Measurements from ENCODE around the gene TDRD3.

TDRD3 gene

DNA sequence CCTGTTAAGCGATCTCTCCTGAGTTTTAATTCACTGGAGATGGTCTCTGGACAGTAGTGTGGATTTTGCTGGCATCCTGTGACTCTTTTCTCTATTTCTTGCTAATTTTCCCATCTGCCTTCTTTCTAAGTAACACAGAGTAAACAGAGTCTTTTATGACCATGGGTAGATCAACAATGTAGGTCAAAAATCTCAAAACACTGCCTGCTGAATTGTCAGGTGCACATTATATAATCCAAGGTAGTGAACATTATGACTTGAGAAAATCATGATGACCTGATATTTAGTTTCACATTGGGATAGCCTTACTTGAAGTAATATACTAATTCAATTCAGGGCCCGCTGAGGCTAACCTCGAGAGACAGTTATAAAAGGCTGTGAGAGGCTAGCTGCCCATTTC lies 180.7 kb downstream of the TDRD3 start:
- ATAC-seq (no peak), DNase-seq (no peak)

DNA sequence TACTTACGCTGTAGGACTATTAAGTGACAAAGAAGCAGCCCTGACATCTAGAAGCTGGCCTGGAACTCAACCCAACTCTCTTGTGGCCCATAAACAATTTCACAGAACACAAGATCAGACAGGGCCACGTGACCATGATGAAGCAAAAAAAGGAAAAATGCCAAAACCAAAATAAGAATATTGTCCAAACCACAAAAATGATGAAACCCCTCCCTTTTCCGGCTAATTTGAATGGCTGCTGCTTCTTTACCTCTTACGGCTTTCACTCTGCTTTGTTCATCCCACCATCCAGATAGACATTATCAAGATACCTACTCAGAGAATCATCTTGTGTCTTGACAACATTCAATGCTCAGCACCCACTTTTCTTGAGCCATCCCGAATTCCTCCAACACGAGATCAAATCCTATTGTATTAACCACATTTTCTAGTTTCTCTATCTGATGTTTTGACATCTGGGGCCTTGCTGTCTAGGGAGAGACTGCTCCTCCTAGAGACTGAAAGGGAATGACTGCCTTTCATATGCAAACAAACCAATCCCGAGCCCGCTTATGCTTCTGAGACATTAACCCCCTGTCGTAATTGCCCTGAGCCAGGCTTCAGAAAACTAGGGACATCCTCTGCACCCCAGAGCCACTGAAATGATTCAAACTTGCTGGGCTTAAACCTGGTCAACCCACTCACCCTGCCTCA lies 186.3 kb downstream of the TDRD3 start:
- ATAC-seq = no peak
- no peak for DNase-seq

GRCh38 chr13:60583911-60584753 lies 187.1 kb downstream of the TDRD3 start:
- ATAC-seq (no peak), DNase-seq (peak; percentile 3)

DNA sequence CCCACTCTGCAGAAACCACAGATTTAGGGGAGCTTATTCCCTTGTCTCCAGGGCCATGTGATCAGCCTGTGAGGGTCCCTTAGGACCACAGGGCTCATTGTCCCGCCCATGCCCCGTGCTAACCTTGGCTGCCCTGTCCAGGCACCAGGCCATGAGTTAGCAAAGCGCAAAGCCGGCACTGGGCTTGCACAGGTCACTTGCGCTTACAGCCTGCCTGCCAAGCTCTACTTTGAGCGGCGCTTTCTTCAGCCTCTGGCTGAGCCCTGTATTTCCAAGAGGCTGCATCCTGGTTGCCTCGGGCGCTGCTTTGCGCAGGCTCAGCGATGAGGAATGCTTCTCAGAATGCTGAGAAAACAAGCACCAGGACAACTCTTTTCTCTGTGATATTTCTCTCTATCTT lies 188.0 kb downstream of the TDRD3 start:
- no peak for DNase-seq
- ATAC-seq = no peak

DNA sequence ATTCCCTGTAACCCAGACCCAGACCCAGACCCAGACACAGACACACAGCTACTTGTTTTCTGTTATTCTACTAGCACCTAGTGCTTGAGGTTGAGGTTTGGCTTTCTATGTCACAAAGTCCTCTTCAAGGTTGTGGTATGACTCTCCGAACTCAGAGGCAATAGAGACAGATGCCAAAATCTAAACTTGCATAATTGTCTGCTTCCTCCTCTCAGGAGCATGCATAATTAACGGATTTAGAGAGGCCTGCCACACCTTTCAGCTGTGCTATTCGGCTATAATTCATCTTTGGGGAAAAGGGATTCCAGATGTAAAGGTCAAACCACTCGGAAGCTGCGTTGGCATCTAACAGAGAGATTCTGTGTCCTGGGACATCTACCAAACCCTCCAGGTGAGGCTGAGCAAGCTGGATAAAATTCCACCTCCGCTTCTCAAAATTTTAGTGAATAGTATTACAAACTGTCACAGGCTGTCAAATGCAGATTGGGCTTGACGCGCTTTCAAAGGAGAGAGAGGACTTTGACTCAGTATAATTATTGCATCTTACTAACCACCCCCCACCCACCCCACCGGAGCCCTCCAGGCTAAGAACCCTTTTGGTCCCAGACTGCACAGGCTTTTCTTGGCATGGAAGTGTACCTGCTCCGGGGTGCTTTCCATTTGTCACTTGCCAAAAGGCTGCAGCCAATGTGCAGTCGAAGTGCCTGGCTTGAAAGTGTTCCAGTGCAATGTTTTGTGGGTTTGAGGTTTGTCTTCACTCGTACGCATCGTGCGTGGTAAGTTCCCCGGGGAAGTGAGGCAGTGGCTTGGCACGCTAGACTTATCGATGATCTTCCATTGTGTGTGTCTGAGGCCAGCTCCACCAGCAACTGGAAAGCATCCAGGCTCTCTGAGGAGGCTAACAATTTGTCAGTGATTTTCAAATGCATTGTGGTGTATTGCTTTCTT lies 194.1 kb downstream of the TDRD3 start:
- DNase-seq (no peak), ATAC-seq (no peak)

DNA sequence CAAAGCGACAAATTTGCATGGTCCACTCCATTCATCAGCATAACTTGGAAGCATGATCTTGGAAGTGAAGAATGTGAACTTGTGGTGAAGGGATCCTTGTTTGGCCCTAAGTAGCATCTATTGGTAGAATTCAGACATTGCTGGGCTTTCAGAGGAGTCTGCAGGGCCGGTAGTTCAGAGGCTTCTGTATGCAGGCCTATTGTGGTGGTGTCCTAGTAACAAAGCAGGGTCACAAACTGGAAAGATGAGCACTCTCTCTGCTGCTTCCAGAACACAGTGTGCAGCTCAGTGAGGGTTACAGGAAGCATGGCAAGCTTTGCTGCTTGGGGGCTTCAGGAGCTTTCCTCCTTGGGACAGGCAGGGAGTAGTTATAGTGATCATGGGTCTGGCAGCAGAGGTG lies 206.0 kb downstream of the TDRD3 start:
- ATAC-seq (no peak), DNase-seq (no peak)

DNA sequence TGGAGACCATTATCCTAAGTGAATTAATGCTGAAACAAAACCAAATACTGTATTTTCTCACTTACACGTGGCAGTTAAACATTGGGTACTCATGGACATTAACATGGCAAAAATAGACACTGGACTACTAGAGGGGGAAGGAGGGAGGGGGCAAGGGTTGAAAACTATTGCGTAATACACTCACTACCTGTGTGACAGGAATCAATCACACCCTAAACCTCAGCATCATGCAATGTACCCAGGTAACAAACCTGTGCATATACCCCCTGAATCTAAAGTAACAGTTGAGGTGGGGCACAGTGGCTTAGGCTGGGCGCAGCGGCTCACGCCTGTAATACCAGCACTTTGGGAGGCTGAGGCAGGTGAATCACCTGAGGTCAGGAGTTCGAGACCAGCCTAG lies 207.0 kb downstream of the TDRD3 start:
- no peak for DNase-seq
- ATAC-seq = no peak

GRCh38 chr13:60608954-60609353 lies 211.9 kb downstream of the TDRD3 start:
- DNase-seq = no peak
- ATAC-seq = no peak

DNA sequence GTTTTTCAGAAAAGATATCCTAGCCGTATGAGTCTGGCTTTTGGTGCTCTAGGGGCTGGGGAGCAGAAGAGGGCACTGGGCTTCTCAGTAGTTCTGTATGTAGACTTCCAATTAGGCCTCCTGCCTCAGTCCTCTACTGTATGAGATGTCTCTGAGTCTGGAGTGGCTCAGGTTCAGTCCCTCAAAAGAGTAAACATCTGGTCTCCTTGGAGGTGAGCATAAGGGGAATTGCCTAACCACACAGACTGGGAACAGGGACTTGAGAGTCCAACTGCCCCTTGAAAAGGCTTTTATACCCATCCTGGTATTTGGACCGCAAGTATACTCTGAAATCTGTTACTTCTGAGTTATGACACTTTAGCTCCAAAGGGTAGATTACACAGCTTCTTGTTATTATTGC lies 214.5 kb downstream of the TDRD3 start:
- ATAC-seq = no peak
- DNase-seq = no peak

DNA sequence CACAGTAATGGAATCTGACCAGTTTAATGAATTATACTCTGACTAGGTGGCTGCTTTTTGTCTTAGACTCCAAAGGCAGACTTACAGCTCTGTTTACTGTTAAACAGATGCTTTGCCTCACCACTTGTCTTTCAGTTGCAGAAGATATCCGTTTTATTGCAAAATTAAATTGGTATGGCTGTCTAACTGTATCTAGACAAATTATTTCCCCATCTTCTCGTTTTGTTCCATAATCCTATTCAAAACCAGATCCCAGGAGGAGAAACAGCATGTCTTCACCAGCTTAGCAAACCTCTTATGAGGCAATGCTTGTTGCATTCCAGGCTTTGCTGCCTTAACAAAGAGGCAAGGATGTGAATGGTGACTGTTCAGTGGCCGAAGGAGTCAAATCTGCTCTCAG lies 215.6 kb downstream of the TDRD3 start:
- ATAC-seq = no peak

GRCh38 chr13:60613080-60613479 lies 216.1 kb downstream of the TDRD3 start:
- ATAC-seq (no peak), DNase-seq (no peak)

More for the DNA sequence above, 215.6 kb downstream of the TDRD3 start:
- no peak for DNase-seq

DNA sequence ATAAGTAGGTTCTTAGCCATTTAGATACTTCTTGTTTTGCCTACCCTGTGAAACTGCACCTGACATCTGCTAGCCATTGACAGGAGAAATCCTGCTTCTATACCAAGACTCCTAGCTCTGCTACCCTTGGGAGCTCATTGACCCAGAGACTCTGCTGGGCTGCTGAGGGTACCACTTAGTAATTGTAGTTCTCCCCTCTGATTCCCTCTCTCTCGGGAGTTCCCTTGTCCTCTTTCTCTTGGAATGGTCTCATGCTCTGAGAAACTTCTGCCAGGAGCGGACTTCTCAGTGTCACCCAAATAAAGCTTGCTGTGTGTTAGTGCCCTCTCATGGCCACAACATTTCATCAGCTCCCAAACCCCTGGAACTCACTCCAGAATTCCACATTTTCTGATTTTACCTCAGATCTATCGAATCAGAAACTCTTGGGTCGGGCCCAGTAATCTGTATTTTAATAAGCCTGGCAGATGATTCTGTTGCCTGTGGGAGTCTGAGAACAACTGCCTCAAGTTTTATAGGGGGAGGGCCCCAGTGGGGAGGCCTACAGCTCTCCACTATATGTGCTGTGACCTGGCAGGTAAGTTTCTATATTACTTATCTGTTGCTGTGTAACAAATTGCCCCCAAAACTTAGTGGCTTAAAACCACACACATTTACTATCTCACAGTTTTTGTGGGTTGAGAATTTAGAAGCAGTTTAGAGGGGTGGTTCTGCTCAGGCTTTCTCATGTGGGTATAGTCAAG lies 221.1 kb downstream of the TDRD3 start:
- DNase-seq = no peak
- ATAC-seq = no peak

- ATAC-seq (no peak), DNase-seq (no peak)
These were observed 222.4 kb downstream of the TDRD3 start for GRCh38 chr13:60619461-60619860.

DNA sequence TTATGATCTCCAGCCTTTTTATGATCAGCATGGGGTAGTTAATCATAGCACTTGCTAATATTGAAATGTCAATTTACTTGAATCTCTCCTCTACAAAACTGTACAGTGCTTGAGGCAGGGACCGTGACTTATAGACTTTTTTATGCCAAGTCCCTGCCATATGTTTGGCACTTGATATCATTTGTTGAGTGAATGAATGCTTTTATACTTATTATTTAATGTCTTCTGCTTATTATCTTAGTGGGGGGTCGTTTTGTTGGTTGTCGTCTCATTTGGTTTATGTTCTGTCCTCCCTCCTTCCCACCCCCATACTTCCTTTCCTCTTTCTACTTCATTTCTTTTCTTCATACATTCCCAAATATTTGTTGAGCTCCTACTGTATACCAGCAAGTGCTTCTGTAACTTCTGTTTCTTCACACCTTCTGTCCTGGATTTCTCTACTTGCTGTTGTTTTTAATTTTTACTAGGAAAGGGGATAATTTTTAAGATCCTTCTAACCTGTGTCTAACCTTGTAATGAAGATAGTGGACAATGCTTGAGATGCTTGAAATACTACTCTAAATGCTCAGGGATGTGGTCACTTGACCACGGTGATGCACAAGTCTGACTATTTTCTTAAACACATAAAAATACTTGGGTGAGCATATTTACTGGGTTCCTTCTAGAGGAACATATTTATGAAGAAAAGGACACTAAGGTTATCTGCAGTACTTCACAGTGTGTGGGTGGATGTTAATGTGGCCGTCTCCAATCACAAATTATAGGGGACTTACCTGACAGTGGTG lies 223.8 kb downstream of the TDRD3 start:
- DNase-seq = no peak
- ATAC-seq = no peak

DNA sequence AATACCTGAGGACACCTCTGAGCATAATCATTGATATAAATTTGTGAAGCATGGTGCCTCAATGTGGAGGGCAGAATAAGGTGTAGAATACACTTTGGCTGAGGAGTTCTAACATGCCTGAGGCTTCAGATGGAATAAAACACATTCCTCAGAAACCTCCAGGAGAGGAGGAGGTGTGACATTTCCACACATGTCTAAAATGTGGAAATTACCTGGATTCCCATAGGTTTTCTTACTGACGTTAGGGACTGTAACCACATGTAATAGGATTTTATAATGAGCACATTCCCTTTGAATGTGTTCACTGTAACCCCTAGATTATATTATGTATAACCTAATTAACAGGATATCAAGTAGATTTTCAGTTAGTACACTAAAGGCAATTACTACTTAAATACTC lies 226.1 kb downstream of the TDRD3 start:
- DNase-seq (no peak), ATAC-seq (no peak)

Measured in stimulated activated naive CD8-positive, alpha-beta T cell treated with anti-CD3 and anti-CD28 coated beads, Interleukin-15, Interleukin-2, amounts not matched to agents 100 U/mL and 50 U/mL, for 24 hours (primary cell).